OCI-LY1 (cell line): ENCODE results near the gene CDH4.

Experiments used
- H2AFZ ChIP-seq: fragments of 200-600 bp; sonication (generic), shearing (Covaris generic); 2 replicates; pipeline ENCODE4 v1.6.0; 2014; ENCODE audit warnings: antibody characterized with exemption, mild to moderate bottlenecking, low read length
- H3F3A ChIP-seq: fragments of 200-600 bp; sonication (generic), shearing (Covaris generic); 2 replicates; pipeline ENCODE4 v1.6.0; 2014; ENCODE audit warnings: mild to moderate bottlenecking, antibody characterized with exemption, low read length, moderate library complexity; ENCODE audit not compliant: insufficient read depth
- H3K27ac ChIP-seq: fragments of 200-600 bp; sonication (generic); 2 replicates; pipeline ENCODE4 v1.5.1; 2014; ENCODE audit warnings: low read length, mixed run types, mild to moderate bottlenecking, low read depth; ENCODE audit not compliant: poor library complexity, severe bottlenecking
- H3K27me3 ChIP-seq: fragments of 200-600 bp; sonication (generic); 2 replicates; pipeline ENCODE4 v1.6.0; 2014; ENCODE audit warnings: antibody characterized with exemption, mild to moderate bottlenecking, low read length, moderate library complexity; ENCODE audit not compliant: insufficient read depth
- H3K36me3 ChIP-seq: fragments of 200-600 bp; sonication (generic); 2 replicates; pipeline ENCODE4 v1.6.1; 2014; ENCODE audit warnings: mild to moderate bottlenecking, antibody characterized with exemption, low read length, moderate library complexity, mixed read lengths; ENCODE audit not compliant: insufficient read depth
- H3K4me1 ChIP-seq: fragments of 200-600 bp; sonication (generic); 2 replicates; pipeline ENCODE4 v1.5.1; 2014; ENCODE audit warnings: mild to moderate bottlenecking, low read length, moderate library complexity; ENCODE audit not compliant: insufficient read depth, severe bottlenecking
- H3K4me2 ChIP-seq: fragments of 200-600 bp; sonication (generic), shearing (Covaris generic); 2 replicates; pipeline ENCODE4 v1.6.1; 2014; ENCODE audit warnings: low read length
- H3K4me3 ChIP-seq: fragments of 200-600 bp; sonication (generic); 2 replicates; pipeline ENCODE4 v1.5.1; 2014; ENCODE audit warnings: low read length, low read depth, mild to moderate bottlenecking, mixed read lengths; ENCODE audit not compliant: poor library complexity, severe bottlenecking
- H3K79me2 ChIP-seq: fragments of 200-600 bp; shearing (Covaris generic); 2 replicates; pipeline ENCODE4 v1.6.1; 2016; ENCODE audit warnings: mixed run types, low read length, mixed read lengths; ENCODE audit not compliant: insufficient read depth
- H3K9ac ChIP-seq: fragments of 200-600 bp; sonication (generic), shearing (Covaris generic); 2 replicates; pipeline ENCODE4 v1.6.1; 2014; ENCODE audit warnings: mild to moderate bottlenecking, low read length, mixed read lengths
- H3K9me2 ChIP-seq: fragments of 200-600 bp; sonication (generic), shearing (Covaris generic); 2 replicates; pipeline ENCODE4 v1.6.1; 2014; ENCODE audit warnings: low read depth, mild to moderate bottlenecking, low read length, mixed read lengths
- H3K9me3 ChIP-seq: fragments of 200-600 bp; shearing (Covaris generic); 2 replicates; pipeline ENCODE4 v1.6.1; 2014; ENCODE audit warnings: low read length, mixed read lengths
- H4K20me1 ChIP-seq: fragments of 200-600 bp; sonication (generic), shearing (Covaris generic); 2 replicates; pipeline ENCODE4 v1.6.0; 2016; ENCODE audit warnings: mild to moderate bottlenecking, low read length; ENCODE audit not compliant: insufficient read depth
- CTCF ChIP-seq: fragments of 200-600 bp; sonication (generic), shearing (Covaris generic); IDR thresholded peaks from 2 replicates; pipeline ENCODE4 v1.5.1; 2017; ENCODE audit warnings: mild to moderate bottlenecking, antibody characterized with exemption, low read length, moderate library complexity, mixed read lengths
- EZH2 ChIP-seq: fragments of 200-600 bp; sonication (generic), shearing (Covaris generic); IDR thresholded peaks from 2 replicates; pipeline ENCODE4 v1.8.0; 2017; ENCODE audit warnings: borderline replicate concordance, mixed run types, mild to moderate bottlenecking, antibody characterized with exemption, low read length, moderate library complexity, mixed read lengths

The CDH4 gene

GRCh38 chr20:61526907-61527306, 274.8 kb downstream of the CDH4 start:
- Histone ChIP-seq H3K4me3 (no peak overlapping the region), H3F3A (no peaks in the 10 kb centered on the region), H3K36me3 (no peaks in the 10 kb centered on the region), H3K27ac (no peak overlapping the region), H2AFZ (no peak overlapping the region), H4K20me1 (no peaks in the 10 kb centered on the region), H3K9me3 (no peaks in the 10 kb centered on the region), H3K9ac (no peak overlapping the region), H3K4me2 (no peak overlapping the region), H3K27me3 (no peaks in the 10 kb centered on the region), H3K4me1 (no peaks in the 10 kb centered on the region), H3K79me2 (no peaks in the 10 kb centered on the region), H3K9me2 (no peaks in the 10 kb centered on the region)
- TF ChIP-seq CTCF (no peak), EZH2 (no peak)

GRCh38 chr20:61527626-61528025, 275.6 kb downstream of the CDH4 start:
- no peak overlapping the region for H3K4me3 ChIP-seq
- no peaks in the 10 kb centered on the region for H3K9me3 ChIP-seq
- H3K36me3 ChIP-seq = no peaks in the 10 kb centered on the region
- TF ChIP-seq EZH2 = no peak
- TF ChIP-seq CTCF = no peak
- no peaks in the 10 kb centered on the region for H4K20me1 ChIP-seq
- no peaks in the 10 kb centered on the region for H3K9me2 ChIP-seq
- no peaks in the 10 kb centered on the region for H3K27me3 ChIP-seq
- H3K9ac ChIP-seq = no peak overlapping the region
- no peak overlapping the region for H3K4me2 ChIP-seq
- no peak overlapping the region for H3K27ac ChIP-seq
- no peak overlapping the region for H2AFZ ChIP-seq
- H3K79me2 ChIP-seq = no peaks in the 10 kb centered on the region
- no peaks in the 10 kb centered on the region for H3F3A ChIP-seq
- no peaks in the 10 kb centered on the region for H3K4me1 ChIP-seq

- no peaks in the 10 kb centered on the region for H4K20me1 ChIP-seq
- no peak overlapping the region for H3K9ac ChIP-seq
- no peaks in the 10 kb centered on the region for H3K36me3 ChIP-seq
- no peaks in the 10 kb centered on the region for H3K4me1 ChIP-seq
- H3K4me3 ChIP-seq = no peak overlapping the region
- H3K27me3 ChIP-seq = no peaks in the 10 kb centered on the region
- H3K9me3 ChIP-seq = no peaks in the 10 kb centered on the region
- no peak overlapping the region for H3K27ac ChIP-seq
- no peak for TF ChIP-seq CTCF
- TF ChIP-seq EZH2 = no peak
- no peaks in the 10 kb centered on the region for H3K9me2 ChIP-seq
- H3K4me2 ChIP-seq = no peak overlapping the region
- no peak overlapping the region for H2AFZ ChIP-seq
- H3K79me2 ChIP-seq = no peaks in the 10 kb centered on the region
- no peaks in the 10 kb centered on the region for H3F3A ChIP-seq
Observed at GRCh38 chr20:61528591-61528990, 276.5 kb downstream of the CDH4 start.
